GM18520 (cell line): ENCODE measurements around the gene TPO.
"Not testable (repeated sequence)": the region's sequence is repeated elsewhere in the genome, so short reads cannot be mapped to it uniquely, and the experiment has no call there.

Experiments
- ATAC-seq: cut with Tn5 transposase; IDR thresholded peaks from one replicate; pipeline ENCODE4 v1.9.1; 2021; ENCODE audit not compliant: unreplicated experiment

Gene TPO

GRCh38 chr2:1550076-1550475 lies 136.8 kb downstream of the TPO start:
- no peak for ATAC-seq

GRCh38 chr2:1550658-1551316 lies 137.5 kb downstream of the TPO start:
- ATAC-seq = no peak

- no peak for ATAC-seq
Observed at GRCh38 chr2:1551905-1552304, 138.6 kb downstream of the TPO start.

- ATAC-seq = no peak
Observed at GRCh38 chr2:1552611-1553010, 139.3 kb downstream of the TPO start.

- no peak for ATAC-seq
Observed at GRCh38 chr2:1553671-1554295, 140.5 kb downstream of the TPO start.

- no peak for ATAC-seq
Observed at GRCh38 chr2:1556286-1556685, 143.0 kb downstream of the TPO start.

GRCh38 chr2:1556776-1557466 lies 143.7 kb downstream of the TPO start:
- no peak for ATAC-seq

GRCh38 chr2:1557467-1557820 lies 144.2 kb downstream of the TPO start:
- no peak for ATAC-seq

- ATAC-seq = no peak
Observed at GRCh38 chr2:1559589-1560175, 146.4 kb downstream of the TPO start.

GRCh38 chr2:1561259-1561658 lies 148.0 kb downstream of the TPO start:
- no peak for ATAC-seq

- no peak for ATAC-seq
Observed at GRCh38 chr2:1561811-1562421, 148.7 kb downstream of the TPO start.

GRCh38 chr2:1563084-1563857 lies 150.0 kb downstream of the TPO start:
- no peak for ATAC-seq

GRCh38 chr2:1563943-1564891 lies 151.0 kb downstream of the TPO start:
- no peak for ATAC-seq

GRCh38 chr2:1567556-1568344 lies 154.5 kb downstream of the TPO start:
- no peak for ATAC-seq

GRCh38 chr2:1568345-1568668 lies 155.0 kb downstream of the TPO start:
- ATAC-seq = not testable (repeated sequence)

- no peak for ATAC-seq
Observed at GRCh38 chr2:1569879-1570450, 156.7 kb downstream of the TPO start.

GRCh38 chr2:1571477-1572417 lies 158.5 kb downstream of the TPO start:
- ATAC-seq = no peak

GRCh38 chr2:1572638-1573037 lies 159.4 kb downstream of the TPO start:
- ATAC-seq = no peak
